Kasumi-1 (cell line): ENCODE data around the gene FRMD5.
A peak's percentile ranks its signal among the peaks of the same experiment; 100 is the strongest.
"Not testable (repeated sequence)": the region's sequence is repeated elsewhere in the genome, so short reads cannot be mapped to it uniquely, and the experiment has no call there.

ENCODE experiments used
- DNase-seq, 2 experiments: peaks; one replicate each; lab custom pipeline; 2025; lab: John Stamatoyannopoulos, UW

FRMD5 gene

GRCh38 chr15:43845421-43845820 lies 349.6 kb downstream of the FRMD5 start:
- DNase-seq: no peak

GRCh38 chr15:43832485-43832884 lies 362.6 kb downstream of the FRMD5 start:
- not testable (repeated sequence) for DNase-seq

GRCh38 chr15:43831519-43832052 lies 363.5 kb downstream of the FRMD5 start:
- DNase-seq: not testable (repeated sequence)

GRCh38 chr15:43830691-43831275 lies 364.3 kb downstream of the FRMD5 start:
- not testable (repeated sequence) for DNase-seq

- not testable (repeated sequence) for DNase-seq
Measured at GRCh38 chr15:43829951-43830540, 365.0 kb downstream of the FRMD5 start.

GRCh38 chr15:43828061-43828657 lies 366.9 kb downstream of the FRMD5 start:
- no peak for DNase-seq

- DNase-seq: peak; percentile 46 to 53
Measured at GRCh38 chr15:43826508-43827341, 368.3 kb downstream of the FRMD5 start, which contains the start of gene WDR76. Gene WDR76 (plus strand): TSS chr15:43827002. CDS start chr15:43827033, 31 bp downstream.

GRCh38 chr15:43826029-43826507 lies 369.0 kb downstream of the FRMD5 start:
- DNase-seq: no peak

GRCh38 chr15:43825305-43825704 lies 369.8 kb downstream of the FRMD5 start:
- DNase-seq: not testable (repeated sequence)

- peak; percentile 90 to 92 for DNase-seq
Measured at GRCh38 chr15:43824302-43825246, 370.5 kb downstream of the FRMD5 start, which contains the start of gene MFAP1. Gene MFAP1 (minus strand): TSS chr15:43824690. CDS start chr15:43824569, 121 bp downstream.

GRCh38 chr15:43821505-43821904 lies 373.6 kb downstream of the FRMD5 start:
- no peak for DNase-seq
